WTC11 (cell line): ENCODE data around the gene PBRM1. TPM values are rescaled to one million over a fixed set of nuclear protein-coding genes. Genes with fewer than 3 reads are reported as not detected.

Experiments
- ATAC-seq: fragments of 200-7000 bp; cut with Tn5 transposase; 2 replicates; pipeline ENCODE4 v1.10.0; 2021; ENCODE audit warnings: mild to moderate bottlenecking, moderate library complexity
- CTCF ChIA-PET: fragments of 300-600 bp; sonication (Branson Sonifier 250); formaldehyde crosslinking; loops from one replicate; lab custom pipeline; 2021; ENCODE audit warnings: antibody characterized with exemption; lab: Charles Lee
- POLR2A ChIA-PET: fragments of 350-600 bp; sonication (Branson Sonifier 250); formaldehyde crosslinking; loops from one replicate; lab custom pipeline; 2021; ENCODE audit warnings: antibody characterized with exemption; lab: Charles Lee
- DNase-seq: peaks from one replicate; pipeline ENCODE4 v3.0.0; 2021; ENCODE audit warnings: low spot score
- H3K27ac Mint-ChIP-seq: 2 replicates; pipeline ENCODE4 v1.8.0; 2021; ENCODE audit warnings: mixed read lengths
- H3K27me3 Mint-ChIP-seq: 2 replicates; pipeline ENCODE4 v1.8.0; 2021; ENCODE audit warnings: low read depth, mild to moderate bottlenecking, moderate library complexity, mixed read lengths
- H3K36me3 Mint-ChIP-seq: 2 replicates; pipeline ENCODE4 v1.8.0; 2021; ENCODE audit warnings: mixed read lengths
- H3K4me1 Mint-ChIP-seq: 2 replicates; pipeline ENCODE4 v1.8.0; 2022; ENCODE audit warnings: mixed read lengths
- H3K4me3 Mint-ChIP-seq: 2 replicates; pipeline ENCODE4 v1.8.0; 2021; ENCODE audit warnings: mild to moderate bottlenecking, moderate library complexity, mixed read lengths
- H3K9me3 Mint-ChIP-seq: 2 replicates; pipeline ENCODE4 v1.8.0; 2021; ENCODE audit warnings: mixed read lengths
- ELF4 ChIP-seq: sonication (generic); formaldehyde crosslinking; IDR thresholded peaks from 2 replicates; pipeline ENCODE4 v1.8.1; 2022; ENCODE audit warnings: low read depth, mild to moderate bottlenecking, moderate library complexity, missing genetic modification reagents
- FOXJ3 ChIP-seq: sonication (generic); formaldehyde crosslinking; IDR thresholded peaks from 2 replicates; pipeline ENCODE4 v1.9.0; 2021; ENCODE audit warnings: missing genetic modification reagents, mild to moderate bottlenecking, borderline replicate concordance
- GRHL2 ChIP-seq: fragments of 250-450 bp; sonication (Bioruptor Pico); IDR thresholded peaks from 2 replicates; pipeline ENCODE4 v1.8.0; 2022; ENCODE audit warnings: mild to moderate bottlenecking, moderate library complexity; ENCODE audit not compliant: insufficient replicate concordance, severe bottlenecking
- IRF2 ChIP-seq: sonication (generic); formaldehyde crosslinking; IDR thresholded peaks from 2 replicates; pipeline ENCODE4 v1.8.0; 2022; ENCODE audit warnings: low read depth, missing genetic modification reagents, borderline replicate concordance
- KAT7 ChIP-seq: sonication (generic); formaldehyde crosslinking; IDR thresholded peaks from 2 replicates; pipeline ENCODE4 v1.8.1; 2023; ENCODE audit warnings: missing genetic modification reagents, mild to moderate bottlenecking, borderline replicate concordance
- MAX ChIP-seq: sonication (generic); formaldehyde crosslinking; IDR thresholded peaks from 2 replicates; pipeline ENCODE4 v1.8.0; 2022; ENCODE audit warnings: mild to moderate bottlenecking, missing genetic modification reagents
- MXD4 ChIP-seq: fragments of 250-450 bp; sonication (Bioruptor Pico); IDR thresholded peaks from 2 replicates; pipeline ENCODE4 v1.8.0; 2021; ENCODE audit warnings: mild to moderate bottlenecking, moderate library complexity, borderline replicate concordance
- NFYB ChIP-seq: sonication (generic); formaldehyde crosslinking; conservative IDR thresholded peaks from 2 replicates; pipeline ENCODE4 v1.8.0; 2022; ENCODE audit warnings: low read depth, missing genetic modification reagents
- NR2C2 ChIP-seq: sonication (generic); formaldehyde crosslinking; IDR thresholded peaks from 2 replicates; pipeline ENCODE4 v1.8.0; 2022; ENCODE audit warnings: mild to moderate bottlenecking, missing genetic modification reagents
- OVOL2 ChIP-seq: fragments of 250-450 bp; sonication (Bioruptor Pico); IDR thresholded peaks from 2 replicates; pipeline ENCODE4 v1.9.0; 2021; ENCODE audit warnings: mild to moderate bottlenecking, borderline replicate concordance
- PREB ChIP-seq: sonication (generic); formaldehyde crosslinking; IDR thresholded peaks from 2 replicates; pipeline ENCODE4 v1.8.1; 2022; ENCODE audit warnings: mild to moderate bottlenecking, missing genetic modification reagents, moderate library complexity, borderline replicate concordance
- RELA ChIP-seq: sonication (generic); formaldehyde crosslinking; IDR thresholded peaks from 2 replicates; pipeline ENCODE4 v1.8.1; 2022; ENCODE audit warnings: missing genetic modification reagents, mild to moderate bottlenecking, borderline replicate concordance
- RORB ChIP-seq: fragments of 250-450 bp; sonication (Bioruptor Pico); IDR thresholded peaks from 2 replicates; pipeline ENCODE4 v1.9.0; 2021; ENCODE audit warnings: mild to moderate bottlenecking
- SP1 ChIP-seq: sonication (generic); formaldehyde crosslinking; conservative IDR thresholded peaks from 2 replicates; pipeline ENCODE4 v1.8.1; 2022; ENCODE audit warnings: missing genetic modification reagents
- USF2 ChIP-seq: sonication (generic); formaldehyde crosslinking; IDR thresholded peaks from 2 replicates; pipeline ENCODE4 v1.8.1; 2023; ENCODE audit warnings: mild to moderate bottlenecking, missing genetic modification reagents, moderate library complexity
- ZNF121 ChIP-seq: sonication (generic); formaldehyde crosslinking; IDR thresholded peaks from 2 replicates; pipeline ENCODE4 v1.8.0; 2023; ENCODE audit warnings: missing genetic modification reagents
- ZNF138 ChIP-seq: sonication (generic); formaldehyde crosslinking; conservative IDR thresholded peaks from 2 replicates; pipeline ENCODE4 v1.8.1; 2022; ENCODE audit warnings: mild to moderate bottlenecking, moderate library complexity, missing genetic modification reagents
- ZNF317 ChIP-seq: sonication (generic); formaldehyde crosslinking; IDR thresholded peaks from 2 replicates; pipeline ENCODE4 v1.8.1; 2023; ENCODE audit warnings: low read depth, mild to moderate bottlenecking, moderate library complexity, missing genetic modification reagents, borderline replicate concordance
- total RNA-seq: library from RNA; stranded (reverse); gene quantifications from 3 replicates; pipeline ENCODE4 v1.2.3, GENCODE V29; 2021
- TF ChIP-seq, protein P1 (sequence below): fragments of 200-600 bp; IDR thresholded peaks from 2 replicates; pipeline ENCODE4 v1.8.0; 2022; ENCODE audit warnings: antibody characterized with exemption
- TF ChIP-seq, protein P2 (sequence below): sonication (generic); formaldehyde crosslinking; conservative IDR thresholded peaks from 2 replicates; pipeline ENCODE4 v1.8.1; 2023; ENCODE audit warnings: mild to moderate bottlenecking, low read depth, missing genetic modification reagents, moderate library complexity
- TF ChIP-seq, protein P3 (sequence below): fragments of 250-450 bp; sonication (Bioruptor Pico); IDR thresholded peaks from 2 replicates; pipeline ENCODE4 v1.9.0; 2021; ENCODE audit warnings: mild to moderate bottlenecking, borderline replicate concordance
- TF ChIP-seq, protein P4 (sequence below): sonication (generic); formaldehyde crosslinking; IDR thresholded peaks from 2 replicates; pipeline ENCODE4 v1.8.0; 2022; ENCODE audit warnings: mild to moderate bottlenecking, missing genetic modification reagents

The PBRM1 gene
- total RNA-seq, 1 experiment from 2014 or later = 48.8 TPM

- H3K9me3 Mint-ChIP-seq = no peaks in the 10 kb centered on the region
- ChIA-PET CTCF (interaction anchor here (0.6 to 1.1 kb wide), 2 partner anchors 199 to 260 kb away, joined by 3 read pairs; no protein-coding TSS in a partner anchor), POLR2A (no interaction called here)
- no peaks in the 10 kb centered on the region for H3K27me3 Mint-ChIP-seq
- no peak overlapping the region for H3K27ac Mint-ChIP-seq
- no peaks in the 10 kb centered on the region for H3K4me1 Mint-ChIP-seq
- no peak for DNase-seq
- H3K4me3 Mint-ChIP-seq = no peak overlapping the region
- ATAC-seq = no peak
- peaks cover 38% of the 10 kb centered on the region for H3K36me3 Mint-ChIP-seq
- no peak for TF ChIP-seq FOXJ3 (CRISPR knock-in tag)
- no peak for TF ChIP-seq OVOL2 (CRISPR knock-in tag)
- no peak for TF ChIP-seq RORB (CRISPR knock-in tag)
- TF ChIP-seq NFYB = no peak
- TF ChIP-seq, protein P1, sequence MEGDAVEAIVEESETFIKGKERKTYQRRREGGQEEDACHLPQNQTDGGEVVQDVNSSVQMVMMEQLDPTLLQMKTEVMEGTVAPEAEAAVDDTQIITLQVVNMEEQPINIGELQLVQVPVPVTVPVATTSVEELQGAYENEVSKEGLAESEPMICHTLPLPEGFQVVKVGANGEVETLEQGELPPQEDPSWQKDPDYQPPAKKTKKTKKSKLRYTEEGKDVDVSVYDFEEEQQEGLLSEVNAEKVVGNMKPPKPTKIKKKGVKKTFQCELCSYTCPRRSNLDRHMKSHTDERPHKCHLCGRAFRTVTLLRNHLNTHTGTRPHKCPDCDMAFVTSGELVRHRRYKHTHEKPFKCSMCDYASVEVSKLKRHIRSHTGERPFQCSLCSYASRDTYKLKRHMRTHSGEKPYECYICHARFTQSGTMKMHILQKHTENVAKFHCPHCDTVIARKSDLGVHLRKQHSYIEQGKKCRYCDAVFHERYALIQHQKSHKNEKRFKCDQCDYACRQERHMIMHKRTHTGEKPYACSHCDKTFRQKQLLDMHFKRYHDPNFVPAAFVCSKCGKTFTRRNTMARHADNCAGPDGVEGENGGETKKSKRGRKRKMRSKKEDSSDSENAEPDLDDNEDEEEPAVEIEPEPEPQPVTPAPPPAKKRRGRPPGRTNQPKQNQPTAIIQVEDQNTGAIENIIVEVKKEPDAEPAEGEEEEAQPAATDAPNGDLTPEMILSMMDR = no peak
- TF ChIP-seq, protein P2, sequence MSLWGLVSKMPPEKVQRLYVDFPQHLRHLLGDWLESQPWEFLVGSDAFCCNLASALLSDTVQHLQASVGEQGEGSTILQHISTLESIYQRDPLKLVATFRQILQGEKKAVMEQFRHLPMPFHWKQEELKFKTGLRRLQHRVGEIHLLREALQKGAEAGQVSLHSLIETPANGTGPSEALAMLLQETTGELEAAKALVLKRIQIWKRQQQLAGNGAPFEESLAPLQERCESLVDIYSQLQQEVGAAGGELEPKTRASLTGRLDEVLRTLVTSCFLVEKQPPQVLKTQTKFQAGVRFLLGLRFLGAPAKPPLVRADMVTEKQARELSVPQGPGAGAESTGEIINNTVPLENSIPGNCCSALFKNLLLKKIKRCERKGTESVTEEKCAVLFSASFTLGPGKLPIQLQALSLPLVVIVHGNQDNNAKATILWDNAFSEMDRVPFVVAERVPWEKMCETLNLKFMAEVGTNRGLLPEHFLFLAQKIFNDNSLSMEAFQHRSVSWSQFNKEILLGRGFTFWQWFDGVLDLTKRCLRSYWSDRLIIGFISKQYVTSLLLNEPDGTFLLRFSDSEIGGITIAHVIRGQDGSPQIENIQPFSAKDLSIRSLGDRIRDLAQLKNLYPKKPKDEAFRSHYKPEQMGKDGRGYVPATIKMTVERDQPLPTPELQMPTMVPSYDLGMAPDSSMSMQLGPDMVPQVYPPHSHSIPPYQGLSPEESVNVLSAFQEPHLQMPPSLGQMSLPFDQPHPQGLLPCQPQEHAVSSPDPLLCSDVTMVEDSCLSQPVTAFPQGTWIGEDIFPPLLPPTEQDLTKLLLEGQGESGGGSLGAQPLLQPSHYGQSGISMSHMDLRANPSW (CRISPR knock-in tag) = no peak
- TF ChIP-seq ZNF138 (CRISPR knock-in tag) = no peak
- TF ChIP-seq GRHL2 (CRISPR knock-in tag) = no peak
- no peak for TF ChIP-seq RELA (CRISPR knock-in tag)
- no peak for TF ChIP-seq USF2 (CRISPR knock-in tag)
- no peak for TF ChIP-seq ZNF317
- TF ChIP-seq MXD4 (CRISPR knock-in tag) = no peak
- TF ChIP-seq KAT7 (CRISPR knock-in tag) = no peak
- TF ChIP-seq ELF4 (CRISPR knock-in tag) = no peak
Observed at GRCh38 chr3:52645549-52645948, 40.2 kb downstream of the PBRM1 start.

DNA sequence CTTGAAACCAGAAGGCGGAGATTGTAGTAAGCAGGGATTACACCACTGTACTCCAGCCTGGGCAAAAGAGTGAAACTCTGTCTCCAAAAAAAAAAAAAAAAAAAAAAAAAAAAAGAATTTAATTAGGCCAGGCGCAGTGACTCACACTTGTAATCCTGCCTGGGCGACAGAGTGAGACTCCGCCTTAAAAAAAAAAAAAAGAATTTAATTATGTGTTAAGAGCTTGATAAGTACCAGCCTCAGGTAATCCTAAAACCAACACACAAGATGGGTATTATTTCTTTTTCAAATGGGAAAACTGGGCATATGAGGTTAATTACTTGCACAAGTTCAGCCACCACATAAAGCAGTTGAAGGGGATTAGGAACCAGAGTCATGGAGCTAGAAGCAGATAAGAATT lies 49.0 kb downstream of the PBRM1 start:
- CTCF ChIA-PET = interaction anchor here (0.7 kb wide), 1 partner anchor 155 kb away, joined by 3 read pairs; no protein-coding TSS in a partner anchor
- TF ChIP-seq OVOL2 (CRISPR knock-in tag) (no peak), PREB (CRISPR knock-in tag) (no peak), ZNF121 (CRISPR knock-in tag) (no peak), NR2C2 (no peak), IRF2 (CRISPR knock-in tag) (no peak), ELF4 (CRISPR knock-in tag) (no peak), ZNF138 (CRISPR knock-in tag) (no peak), MAX (CRISPR knock-in tag) (no peak), SP1 (CRISPR knock-in tag) (no peak)
- TF ChIP-seq, protein P3, sequence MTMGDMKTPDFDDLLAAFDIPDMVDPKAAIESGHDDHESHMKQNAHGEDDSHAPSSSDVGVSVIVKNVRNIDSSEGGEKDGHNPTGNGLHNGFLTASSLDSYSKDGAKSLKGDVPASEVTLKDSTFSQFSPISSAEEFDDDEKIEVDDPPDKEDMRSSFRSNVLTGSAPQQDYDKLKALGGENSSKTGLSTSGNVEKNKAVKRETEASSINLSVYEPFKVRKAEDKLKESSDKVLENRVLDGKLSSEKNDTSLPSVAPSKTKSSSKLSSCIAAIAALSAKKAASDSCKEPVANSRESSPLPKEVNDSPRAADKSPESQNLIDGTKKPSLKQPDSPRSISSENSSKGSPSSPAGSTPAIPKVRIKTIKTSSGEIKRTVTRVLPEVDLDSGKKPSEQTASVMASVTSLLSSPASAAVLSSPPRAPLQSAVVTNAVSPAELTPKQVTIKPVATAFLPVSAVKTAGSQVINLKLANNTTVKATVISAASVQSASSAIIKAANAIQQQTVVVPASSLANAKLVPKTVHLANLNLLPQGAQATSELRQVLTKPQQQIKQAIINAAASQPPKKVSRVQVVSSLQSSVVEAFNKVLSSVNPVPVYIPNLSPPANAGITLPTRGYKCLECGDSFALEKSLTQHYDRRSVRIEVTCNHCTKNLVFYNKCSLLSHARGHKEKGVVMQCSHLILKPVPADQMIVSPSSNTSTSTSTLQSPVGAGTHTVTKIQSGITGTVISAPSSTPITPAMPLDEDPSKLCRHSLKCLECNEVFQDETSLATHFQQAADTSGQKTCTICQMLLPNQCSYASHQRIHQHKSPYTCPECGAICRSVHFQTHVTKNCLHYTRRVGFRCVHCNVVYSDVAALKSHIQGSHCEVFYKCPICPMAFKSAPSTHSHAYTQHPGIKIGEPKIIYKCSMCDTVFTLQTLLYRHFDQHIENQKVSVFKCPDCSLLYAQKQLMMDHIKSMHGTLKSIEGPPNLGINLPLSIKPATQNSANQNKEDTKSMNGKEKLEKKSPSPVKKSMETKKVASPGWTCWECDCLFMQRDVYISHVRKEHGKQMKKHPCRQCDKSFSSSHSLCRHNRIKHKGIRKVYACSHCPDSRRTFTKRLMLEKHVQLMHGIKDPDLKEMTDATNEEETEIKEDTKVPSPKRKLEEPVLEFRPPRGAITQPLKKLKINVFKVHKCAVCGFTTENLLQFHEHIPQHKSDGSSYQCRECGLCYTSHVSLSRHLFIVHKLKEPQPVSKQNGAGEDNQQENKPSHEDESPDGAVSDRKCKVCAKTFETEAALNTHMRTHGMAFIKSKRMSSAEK (CRISPR knock-in tag) = no peak
- TF ChIP-seq, protein P4, sequence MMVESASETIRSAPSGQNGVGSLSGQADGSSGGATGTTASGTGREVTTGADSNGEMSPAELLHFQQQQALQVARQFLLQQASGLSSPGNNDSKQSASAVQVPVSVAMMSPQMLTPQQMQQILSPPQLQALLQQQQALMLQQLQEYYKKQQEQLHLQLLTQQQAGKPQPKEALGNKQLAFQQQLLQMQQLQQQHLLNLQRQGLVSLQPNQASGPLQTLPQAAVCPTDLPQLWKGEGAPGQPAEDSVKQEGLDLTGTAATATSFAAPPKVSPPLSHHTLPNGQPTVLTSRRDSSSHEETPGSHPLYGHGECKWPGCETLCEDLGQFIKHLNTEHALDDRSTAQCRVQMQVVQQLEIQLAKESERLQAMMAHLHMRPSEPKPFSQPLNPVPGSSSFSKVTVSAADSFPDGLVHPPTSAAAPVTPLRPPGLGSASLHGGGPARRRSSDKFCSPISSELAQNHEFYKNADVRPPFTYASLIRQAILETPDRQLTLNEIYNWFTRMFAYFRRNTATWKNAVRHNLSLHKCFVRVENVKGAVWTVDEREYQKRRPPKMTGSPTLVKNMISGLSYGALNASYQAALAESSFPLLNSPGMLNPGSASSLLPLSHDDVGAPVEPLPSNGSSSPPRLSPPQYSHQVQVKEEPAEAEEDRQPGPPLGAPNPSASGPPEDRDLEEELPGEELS (CRISPR knock-in tag) = no peak
- TF ChIP-seq, all 79 proteins: peak for 0
- H3K36me3 Mint-ChIP-seq = peaks cover 25% of the 10 kb centered on the region
- POLR2A ChIA-PET = no interaction called here
- no peaks in the 10 kb centered on the region for H3K4me1 Mint-ChIP-seq
- H3K9me3 Mint-ChIP-seq = no peaks in the 10 kb centered on the region
- no peak for ATAC-seq
- no peaks in the 10 kb centered on the region for H3K27me3 Mint-ChIP-seq
- no peak overlapping the region for H3K27ac Mint-ChIP-seq
- DNase-seq = no peak
- H3K4me3 Mint-ChIP-seq = no peak overlapping the region
